HEK293 (cell line): ENCODE measurements around the gene ARL6IP5.

Experiments
- SP2 ChIP-seq: fragments of 450-650 bp; formaldehyde crosslinking; IDR thresholded peaks from 2 replicates; pipeline ENCODE4 v1.5.1; 2016; ENCODE audit warnings: missing biosample characterization, missing genetic modification characterization
- ZNF202 ChIP-seq: fragments of 450-650 bp; formaldehyde crosslinking; IDR thresholded peaks from 2 replicates; pipeline ENCODE4 v1.5.1; 2016; ENCODE audit warnings: missing biosample characterization, missing genetic modification characterization, borderline replicate concordance
- TF ChIP-seq, protein P1 (sequence below): fragments of 450-650 bp; formaldehyde crosslinking; IDR thresholded peaks from 2 replicates; pipeline ENCODE4 v1.5.1; 2016; ENCODE audit warnings: missing biosample characterization, missing genetic modification characterization
- TF ChIP-seq, protein P2 (sequence below): fragments of 450-650 bp; formaldehyde crosslinking; IDR thresholded peaks from 2 replicates; pipeline ENCODE4 v1.5.1; 2016; ENCODE audit warnings: missing biosample characterization, missing genetic modification characterization, low read depth

DNA sequence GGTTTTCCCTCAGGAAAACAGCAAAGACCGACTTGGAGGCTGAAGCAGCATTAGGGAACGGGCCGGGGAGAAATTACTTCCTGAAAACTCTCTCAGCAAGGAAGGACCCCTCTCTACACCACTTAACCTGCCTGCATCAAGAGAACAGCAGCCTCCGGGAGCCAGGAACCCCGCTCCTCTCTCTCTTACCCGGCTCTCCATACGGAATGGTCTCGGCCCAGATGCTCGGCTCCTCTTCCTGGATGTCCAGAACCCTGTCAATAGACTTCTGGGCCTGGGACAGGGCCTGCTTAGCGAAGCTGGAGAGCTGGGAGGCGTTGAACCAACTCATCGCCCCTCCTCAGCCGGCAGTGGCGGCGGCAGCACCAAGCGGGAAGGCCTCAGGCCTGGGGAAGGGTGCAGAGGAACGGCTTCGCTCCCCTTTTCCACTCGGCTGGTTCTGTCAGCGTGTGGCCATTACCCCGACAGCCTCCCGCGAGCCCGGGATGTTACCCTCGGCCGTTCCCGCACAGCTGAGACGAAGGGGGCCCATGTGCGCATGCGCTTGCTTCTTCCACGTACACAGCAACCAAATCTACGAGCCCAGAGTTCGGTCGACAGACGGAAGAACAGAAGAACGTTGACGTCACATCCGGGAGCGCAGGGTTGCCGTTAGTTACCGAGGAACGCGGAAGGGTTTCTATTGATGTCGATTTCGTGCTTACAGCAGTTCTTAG is 32.8 kb upstream of the ARL6IP5 start, which contains the start of gene TMF1:
- TF ChIP-seq, protein P1, sequence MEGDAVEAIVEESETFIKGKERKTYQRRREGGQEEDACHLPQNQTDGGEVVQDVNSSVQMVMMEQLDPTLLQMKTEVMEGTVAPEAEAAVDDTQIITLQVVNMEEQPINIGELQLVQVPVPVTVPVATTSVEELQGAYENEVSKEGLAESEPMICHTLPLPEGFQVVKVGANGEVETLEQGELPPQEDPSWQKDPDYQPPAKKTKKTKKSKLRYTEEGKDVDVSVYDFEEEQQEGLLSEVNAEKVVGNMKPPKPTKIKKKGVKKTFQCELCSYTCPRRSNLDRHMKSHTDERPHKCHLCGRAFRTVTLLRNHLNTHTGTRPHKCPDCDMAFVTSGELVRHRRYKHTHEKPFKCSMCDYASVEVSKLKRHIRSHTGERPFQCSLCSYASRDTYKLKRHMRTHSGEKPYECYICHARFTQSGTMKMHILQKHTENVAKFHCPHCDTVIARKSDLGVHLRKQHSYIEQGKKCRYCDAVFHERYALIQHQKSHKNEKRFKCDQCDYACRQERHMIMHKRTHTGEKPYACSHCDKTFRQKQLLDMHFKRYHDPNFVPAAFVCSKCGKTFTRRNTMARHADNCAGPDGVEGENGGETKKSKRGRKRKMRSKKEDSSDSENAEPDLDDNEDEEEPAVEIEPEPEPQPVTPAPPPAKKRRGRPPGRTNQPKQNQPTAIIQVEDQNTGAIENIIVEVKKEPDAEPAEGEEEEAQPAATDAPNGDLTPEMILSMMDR (tag by site-specific recombination): no peak
- TF ChIP-seq, protein P2, sequence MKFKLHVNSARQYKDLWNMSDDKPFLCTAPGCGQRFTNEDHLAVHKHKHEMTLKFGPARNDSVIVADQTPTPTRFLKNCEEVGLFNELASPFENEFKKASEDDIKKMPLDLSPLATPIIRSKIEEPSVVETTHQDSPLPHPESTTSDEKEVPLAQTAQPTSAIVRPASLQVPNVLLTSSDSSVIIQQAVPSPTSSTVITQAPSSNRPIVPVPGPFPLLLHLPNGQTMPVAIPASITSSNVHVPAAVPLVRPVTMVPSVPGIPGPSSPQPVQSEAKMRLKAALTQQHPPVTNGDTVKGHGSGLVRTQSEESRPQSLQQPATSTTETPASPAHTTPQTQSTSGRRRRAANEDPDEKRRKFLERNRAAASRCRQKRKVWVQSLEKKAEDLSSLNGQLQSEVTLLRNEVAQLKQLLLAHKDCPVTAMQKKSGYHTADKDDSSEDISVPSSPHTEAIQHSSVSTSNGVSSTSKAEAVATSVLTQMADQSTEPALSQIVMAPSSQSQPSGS (tag by site-specific recombination): peak; percentile 95
- no peak for TF ChIP-seq ZNF202
- TF ChIP-seq SP2 (tag by site-specific recombination): peak; percentile 65
